ENCODE data around the gene PCK1.

DNA sequence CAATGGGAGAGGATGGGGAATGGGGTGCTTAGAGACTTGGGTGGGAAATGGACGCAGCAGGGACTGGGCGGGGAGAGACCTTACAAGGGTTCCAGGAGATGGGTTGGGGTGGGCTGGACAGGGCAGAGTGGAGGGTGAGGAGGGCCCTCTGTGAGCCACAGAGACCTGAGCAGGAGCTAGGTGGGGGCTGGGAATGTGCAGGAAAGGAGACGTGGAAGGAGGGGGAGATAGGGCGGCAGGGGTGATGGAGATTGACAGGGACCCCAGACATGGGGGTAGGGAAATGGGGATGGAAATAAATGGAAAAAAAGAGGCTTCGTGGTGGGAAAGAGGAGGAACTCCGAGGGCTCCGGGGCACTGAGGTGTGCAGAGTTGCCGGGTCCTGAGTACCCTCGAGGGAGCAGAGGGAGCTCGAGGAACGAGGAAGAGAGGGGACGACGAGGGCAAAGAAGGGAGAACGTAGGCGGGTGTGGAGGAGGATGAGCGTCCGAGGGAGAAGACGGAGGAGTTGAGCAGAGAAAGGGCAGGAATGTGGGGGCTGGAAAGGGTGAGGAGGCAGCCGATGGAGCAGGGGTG lies 33.9 kb upstream of the PCK1 start:
- TF ChIP-seq, protein P1, sequence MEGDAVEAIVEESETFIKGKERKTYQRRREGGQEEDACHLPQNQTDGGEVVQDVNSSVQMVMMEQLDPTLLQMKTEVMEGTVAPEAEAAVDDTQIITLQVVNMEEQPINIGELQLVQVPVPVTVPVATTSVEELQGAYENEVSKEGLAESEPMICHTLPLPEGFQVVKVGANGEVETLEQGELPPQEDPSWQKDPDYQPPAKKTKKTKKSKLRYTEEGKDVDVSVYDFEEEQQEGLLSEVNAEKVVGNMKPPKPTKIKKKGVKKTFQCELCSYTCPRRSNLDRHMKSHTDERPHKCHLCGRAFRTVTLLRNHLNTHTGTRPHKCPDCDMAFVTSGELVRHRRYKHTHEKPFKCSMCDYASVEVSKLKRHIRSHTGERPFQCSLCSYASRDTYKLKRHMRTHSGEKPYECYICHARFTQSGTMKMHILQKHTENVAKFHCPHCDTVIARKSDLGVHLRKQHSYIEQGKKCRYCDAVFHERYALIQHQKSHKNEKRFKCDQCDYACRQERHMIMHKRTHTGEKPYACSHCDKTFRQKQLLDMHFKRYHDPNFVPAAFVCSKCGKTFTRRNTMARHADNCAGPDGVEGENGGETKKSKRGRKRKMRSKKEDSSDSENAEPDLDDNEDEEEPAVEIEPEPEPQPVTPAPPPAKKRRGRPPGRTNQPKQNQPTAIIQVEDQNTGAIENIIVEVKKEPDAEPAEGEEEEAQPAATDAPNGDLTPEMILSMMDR (conservative IDR thresholded peaks at IDR 0.05; ENCODE audit: low read depth, low read length), result no peak
- TF ChIP-seq EZH2 (IDR thresholded peaks at IDR 0.05; ENCODE audit: low read length, unreplicated experiment) (no peak), EZH2phosphoT487 (IDR thresholded peaks at IDR 0.05; ENCODE audit: borderline replicate concordance, low read length) (no peak)
